GM12874 (cell line): Measurements from ENCODE around the gene MLANA.

Experiments used
- TF ChIP-seq, protein P1 (sequence below): IDR thresholded peaks from 2 replicates; pipeline ENCODE4 v1.5.1; 2011; ENCODE audit warnings: low read depth, mild to moderate bottlenecking, control low read depth, low read length, moderate library complexity; ENCODE audit not compliant: insufficient read depth

The MLANA gene, protein sequence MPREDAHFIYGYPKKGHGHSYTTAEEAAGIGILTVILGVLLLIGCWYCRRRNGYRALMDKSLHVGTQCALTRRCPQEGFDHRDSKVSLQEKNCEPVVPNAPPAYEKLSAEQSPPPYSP

DNA sequence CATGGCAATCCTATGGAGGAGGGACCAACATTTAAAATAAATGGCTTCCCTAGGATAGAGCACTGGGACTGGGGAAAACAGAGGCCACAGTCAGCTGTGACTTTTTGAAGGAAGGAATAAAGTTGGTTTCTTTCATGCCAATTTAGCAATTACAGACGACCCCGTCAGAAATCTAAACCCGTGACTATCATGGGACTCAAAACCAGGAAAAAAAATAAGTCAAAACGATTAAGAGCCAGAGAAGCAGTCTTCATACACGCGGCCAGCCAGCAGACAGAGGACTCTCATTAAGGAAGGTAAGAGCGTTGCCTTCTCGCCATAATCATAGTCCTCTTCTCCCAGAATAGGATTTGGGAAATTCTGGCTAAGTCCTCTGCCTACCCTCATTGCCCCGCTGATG lies at the start of gene MLANA:
Gene MLANA (plus strand): TSS at position 249 of the 400 bp plus-strand sequence. CDS start 1,586 bp downstream, outside the sequence.
- TF ChIP-seq, protein P1, sequence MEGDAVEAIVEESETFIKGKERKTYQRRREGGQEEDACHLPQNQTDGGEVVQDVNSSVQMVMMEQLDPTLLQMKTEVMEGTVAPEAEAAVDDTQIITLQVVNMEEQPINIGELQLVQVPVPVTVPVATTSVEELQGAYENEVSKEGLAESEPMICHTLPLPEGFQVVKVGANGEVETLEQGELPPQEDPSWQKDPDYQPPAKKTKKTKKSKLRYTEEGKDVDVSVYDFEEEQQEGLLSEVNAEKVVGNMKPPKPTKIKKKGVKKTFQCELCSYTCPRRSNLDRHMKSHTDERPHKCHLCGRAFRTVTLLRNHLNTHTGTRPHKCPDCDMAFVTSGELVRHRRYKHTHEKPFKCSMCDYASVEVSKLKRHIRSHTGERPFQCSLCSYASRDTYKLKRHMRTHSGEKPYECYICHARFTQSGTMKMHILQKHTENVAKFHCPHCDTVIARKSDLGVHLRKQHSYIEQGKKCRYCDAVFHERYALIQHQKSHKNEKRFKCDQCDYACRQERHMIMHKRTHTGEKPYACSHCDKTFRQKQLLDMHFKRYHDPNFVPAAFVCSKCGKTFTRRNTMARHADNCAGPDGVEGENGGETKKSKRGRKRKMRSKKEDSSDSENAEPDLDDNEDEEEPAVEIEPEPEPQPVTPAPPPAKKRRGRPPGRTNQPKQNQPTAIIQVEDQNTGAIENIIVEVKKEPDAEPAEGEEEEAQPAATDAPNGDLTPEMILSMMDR = no peak

DNA sequence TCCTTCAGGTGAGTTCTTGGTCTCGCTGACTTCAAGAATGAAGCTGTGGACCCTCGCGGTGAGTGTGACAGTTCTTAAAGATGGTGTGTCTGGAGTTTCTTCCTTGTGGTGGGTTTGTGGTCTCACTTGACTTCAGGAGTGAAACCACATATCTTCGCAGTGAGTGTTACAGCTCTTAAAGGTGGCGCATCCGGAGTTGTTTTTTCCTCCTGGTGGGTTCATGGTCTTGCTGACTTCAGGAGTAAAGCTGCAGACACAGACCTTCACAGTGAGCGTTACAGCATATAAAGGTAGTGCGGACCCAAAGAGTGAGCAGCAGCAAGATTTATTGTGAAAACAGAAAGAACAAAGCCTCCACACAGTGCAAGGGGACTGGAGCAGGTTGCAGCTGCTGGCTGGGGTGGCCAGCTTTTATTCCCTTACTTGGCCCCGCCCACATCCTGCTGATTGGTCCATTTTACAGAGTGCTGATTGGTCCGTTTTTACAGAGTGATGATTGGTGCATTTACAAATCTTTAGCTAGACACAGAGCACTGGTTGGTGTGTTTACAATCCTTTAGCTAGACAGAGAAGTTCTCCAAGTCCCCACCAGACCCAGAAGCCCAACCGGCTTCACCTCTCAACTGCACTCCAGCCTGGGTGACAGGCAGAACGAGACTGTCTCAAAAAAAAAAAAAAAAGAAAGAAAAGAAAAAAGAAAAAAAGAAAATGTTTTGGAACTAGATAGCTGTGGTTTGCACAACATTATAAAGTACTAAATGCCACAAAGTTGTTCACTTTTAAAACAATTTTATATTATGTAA lies 48.7 kb upstream of the MLANA start:
- TF ChIP-seq, protein P1 = no peak

DNA sequence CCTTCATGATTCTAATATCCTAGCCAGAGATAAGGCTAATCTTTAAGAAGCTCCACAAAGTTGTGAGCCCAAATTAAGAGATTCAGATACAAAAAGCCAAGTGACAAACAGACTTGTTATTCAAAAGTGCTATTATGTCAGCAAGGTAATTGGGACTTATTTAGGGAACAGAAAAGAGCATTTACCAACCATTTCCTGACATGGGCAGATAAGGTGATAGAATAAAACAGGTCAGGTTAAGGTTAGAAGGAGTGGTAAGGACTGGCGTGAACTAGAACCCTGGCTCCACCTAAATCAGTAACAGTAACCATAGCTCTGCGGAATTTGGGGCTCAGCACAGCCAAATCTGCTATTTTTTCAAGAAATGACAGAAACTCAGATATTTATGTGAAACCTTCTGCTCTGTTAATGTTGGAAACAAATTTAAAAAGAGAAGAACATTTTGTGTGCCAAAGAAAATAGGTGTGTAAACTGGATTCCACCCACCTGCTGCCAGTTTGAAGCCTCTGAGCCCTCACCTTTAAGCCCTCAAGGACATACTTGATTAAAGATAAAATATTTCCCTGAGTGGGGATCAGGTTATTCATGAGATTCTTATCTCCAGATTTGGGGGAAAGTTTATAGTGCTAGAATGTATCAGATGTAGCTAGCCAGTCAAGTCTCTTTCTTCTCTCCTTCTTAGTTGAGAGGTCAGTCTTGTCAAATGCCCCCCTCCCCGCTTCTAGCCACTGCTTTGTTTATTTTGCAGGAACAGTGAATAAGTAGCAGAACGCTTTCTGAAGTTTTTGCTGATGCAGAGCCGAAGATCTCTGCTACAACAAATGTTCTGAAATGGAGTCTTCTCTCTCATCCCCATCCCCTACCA lies 47.5 kb upstream of the MLANA start:
- TF ChIP-seq, protein P1 = no peak

DNA sequence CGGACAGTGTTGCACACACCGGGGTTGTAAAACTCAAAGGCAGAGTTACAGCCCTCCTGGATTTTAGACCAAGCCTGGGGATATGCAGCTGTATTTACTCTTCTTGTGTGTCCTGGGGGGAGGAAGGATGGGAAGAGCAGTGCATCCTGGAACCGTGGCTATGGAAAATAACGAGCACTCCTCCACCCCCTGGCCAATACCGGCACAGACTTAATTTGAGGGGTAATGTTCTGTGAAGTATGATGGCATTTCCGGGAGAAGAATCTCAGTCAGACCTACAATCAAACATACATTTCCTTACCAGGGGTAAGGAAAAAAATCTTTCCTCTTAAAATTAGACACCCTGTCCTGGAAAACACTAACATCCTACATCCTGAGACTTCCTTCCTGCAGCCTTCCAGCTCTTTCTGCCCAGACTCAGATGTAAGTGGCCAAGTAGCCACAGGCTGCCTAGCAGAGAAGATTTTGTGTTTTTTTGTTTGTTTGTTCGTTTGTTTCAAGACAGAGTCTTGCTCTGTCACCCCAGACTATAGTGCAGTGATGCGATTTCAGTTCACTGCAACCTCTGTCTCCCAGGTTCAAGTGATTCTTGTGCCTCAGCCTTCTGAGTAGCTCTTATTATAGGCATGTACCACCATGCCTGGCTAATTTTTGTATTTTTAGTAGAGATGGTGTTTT lies 46.8 kb upstream of the MLANA start:
- TF ChIP-seq, protein P1 = no peak

DNA sequence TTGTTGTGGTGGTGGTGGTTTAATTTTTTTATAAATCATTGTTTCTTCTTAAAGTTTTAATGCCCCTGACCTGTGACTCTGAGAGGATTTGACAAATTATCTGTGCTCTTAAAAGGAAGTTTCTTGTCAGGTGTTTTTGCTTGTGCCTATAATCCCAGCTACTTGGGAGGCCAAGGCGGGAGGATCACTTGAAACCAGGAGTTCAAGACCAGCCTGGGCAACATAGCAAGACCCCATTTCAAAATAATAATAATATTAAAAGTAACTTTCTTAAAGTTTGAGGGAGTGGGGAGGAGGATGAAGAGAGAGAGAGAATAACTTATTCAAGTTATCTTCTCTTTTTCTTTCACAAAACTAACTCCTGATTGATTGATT lies 45.5 kb upstream of the MLANA start:
- TF ChIP-seq, protein P1 = no peak

DNA sequence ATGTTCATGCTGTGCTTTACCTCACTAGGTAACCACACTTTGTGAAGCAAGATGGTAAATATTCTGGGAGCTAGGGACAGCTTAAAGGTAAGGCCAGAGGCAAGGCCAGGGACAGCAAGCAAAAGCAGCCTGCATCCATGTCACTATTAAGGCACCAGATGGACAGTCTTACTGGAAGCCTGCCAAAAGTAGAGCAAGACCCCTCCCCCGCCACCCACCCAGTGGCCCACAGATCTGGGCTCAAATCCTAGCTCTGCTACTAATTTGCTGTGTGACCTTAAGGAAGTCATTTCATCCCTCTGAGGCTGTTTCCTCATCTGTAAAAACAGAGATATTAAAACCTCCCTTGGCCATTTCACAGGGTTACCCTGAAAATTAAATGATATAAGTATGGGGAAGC lies 44.6 kb upstream of the MLANA start:
- TF ChIP-seq, protein P1 = no peak
